Kasumi-1 (cell line): ENCODE results near the gene DESI2.

Source experiments
- DNase-seq, 2 experiments: peaks; one replicate each; lab custom pipeline; 2025; lab: John Stamatoyannopoulos, UW

Gene DESI2

GRCh38 chr1:244652623-244653438 is at the start of gene DESI2:
TSS of gene DESI2 (plus strand) at chr1:244653126. CDS start at chr1:244653314, 188 bp downstream.
- DNase-seq, result peak; percentile 98

DNA sequence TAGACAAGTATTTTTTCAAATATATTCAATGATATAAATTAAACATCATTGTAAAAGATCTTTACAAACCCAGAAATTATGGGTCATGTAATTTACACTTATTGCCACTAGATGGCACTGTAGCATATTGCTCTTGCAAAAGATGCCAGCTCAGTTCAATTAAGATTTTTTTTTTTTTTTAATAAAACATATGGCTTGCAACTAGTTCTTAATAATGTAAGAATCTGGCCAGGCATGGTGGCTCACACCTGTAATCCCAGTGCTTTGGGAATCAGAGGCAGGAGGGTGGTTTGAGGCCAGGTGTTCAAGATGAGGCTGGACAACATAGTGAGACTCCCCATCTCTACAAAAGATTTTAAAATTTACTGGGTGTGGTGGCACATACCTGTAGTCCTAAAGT is 49.4 kb upstream of the DESI2 start:
- DNase-seq, result peak; percentile 29 to 42

DNA sequence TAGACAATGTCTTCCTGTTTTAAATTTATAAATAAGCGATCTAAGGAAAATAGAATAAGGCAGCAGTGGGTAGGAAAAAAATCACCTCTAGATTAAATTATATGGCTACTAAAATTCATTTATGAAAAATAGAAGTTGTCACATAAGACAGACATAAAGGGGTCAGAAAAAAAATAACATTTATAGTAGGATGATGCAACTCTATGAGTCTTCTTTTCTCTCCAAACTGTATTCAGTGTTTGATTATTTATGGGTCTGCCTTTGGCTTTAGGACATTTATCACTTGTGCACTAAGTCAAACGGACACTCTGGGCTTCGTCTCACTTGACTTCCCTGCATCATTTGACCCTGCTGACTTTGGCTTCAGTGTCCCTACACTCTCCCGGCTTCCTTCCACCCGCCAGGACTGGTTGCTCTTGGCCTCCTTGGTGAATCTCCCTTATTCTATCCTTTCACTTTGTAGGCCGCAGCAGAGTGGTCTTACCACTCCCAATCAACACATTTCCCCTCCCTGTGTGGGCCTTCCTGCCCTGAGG is 47.0 kb upstream of the DESI2 start:
- no peak for DNase-seq

DNA sequence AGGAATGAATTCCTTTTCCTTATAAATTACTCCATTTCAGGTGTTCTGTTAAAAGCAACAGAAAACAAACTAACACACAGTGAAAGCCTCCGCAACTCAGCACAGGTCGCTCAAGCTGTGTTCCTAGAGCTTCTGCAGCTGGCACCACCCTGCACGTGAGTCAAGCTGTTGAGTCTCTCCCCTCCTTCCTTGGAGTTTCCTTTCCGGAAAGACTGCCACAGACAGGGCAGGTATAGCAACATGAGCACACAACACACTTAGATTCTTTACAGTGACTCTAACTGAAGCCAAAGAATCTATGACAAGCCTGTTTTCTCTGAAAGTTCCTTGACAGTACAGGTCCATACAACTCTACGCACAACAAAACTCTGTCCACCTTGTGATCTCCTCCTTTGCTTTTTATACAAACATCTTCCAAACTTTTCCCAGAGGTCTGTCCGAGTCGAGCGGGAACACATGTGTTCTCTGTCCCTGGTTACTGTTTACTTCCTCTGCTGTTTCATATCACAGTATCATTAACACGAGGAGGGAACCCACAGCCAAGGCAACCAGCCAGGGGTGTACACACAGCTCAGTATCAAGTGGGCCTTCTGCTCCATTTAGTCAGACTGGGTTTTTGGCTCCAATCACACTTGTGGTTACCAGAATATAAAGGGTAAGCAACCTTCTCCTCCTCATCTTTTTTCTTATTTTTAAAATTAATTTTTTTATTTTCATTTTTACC is 38.7 kb upstream of the DESI2 start:
- DNase-seq, result no peak

GRCh38 chr1:244614879-244615278 is 38.0 kb upstream of the DESI2 start:
- DNase-seq, result no peak

DNA sequence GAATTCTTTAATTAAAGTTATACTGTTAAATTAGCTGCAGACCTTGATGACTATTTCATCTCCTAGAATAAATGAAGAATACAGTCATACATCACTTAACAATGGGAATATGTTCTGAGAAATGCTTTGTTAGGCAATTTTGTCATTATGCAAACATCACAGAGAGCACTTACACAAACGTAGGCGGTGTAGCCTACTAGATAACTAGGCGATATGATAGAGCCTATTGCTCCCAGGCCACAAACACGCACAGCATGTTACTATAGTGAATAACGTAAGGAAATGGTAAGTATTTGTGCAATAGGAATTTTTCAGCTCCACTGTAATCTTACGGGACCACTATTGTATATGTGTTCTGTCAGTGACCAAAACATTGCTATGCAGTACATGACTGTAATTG is 37.6 kb upstream of the DESI2 start:
- DNase-seq, result no peak

- no peak for DNase-seq
Measured at GRCh38 chr1:244626709-244627108, 26.2 kb upstream of the DESI2 start.

GRCh38 chr1:244628789-244629188 is 24.1 kb upstream of the DESI2 start:
- no peak for DNase-seq

DNA sequence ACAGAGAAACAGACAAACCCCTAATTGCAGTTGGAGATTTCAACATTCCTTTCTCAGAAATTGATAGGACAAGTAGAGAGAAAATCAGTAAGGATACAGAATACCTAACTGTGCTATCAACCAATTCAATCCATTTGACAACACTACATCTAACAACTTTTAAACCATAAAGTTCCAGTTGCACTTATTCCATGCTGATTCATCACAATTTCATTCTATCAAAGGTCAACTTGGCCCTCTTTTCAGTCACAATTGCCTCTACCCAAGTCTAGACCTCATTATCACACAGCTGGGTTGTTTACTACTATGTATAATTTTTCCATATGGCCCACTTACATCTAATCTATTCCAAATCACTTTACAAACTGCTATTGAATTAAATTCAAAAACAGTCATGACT is 19.8 kb upstream of the DESI2 start:
- no peak for DNase-seq

- DNase-seq, result peak in 1 of 2 experiments; percentile 15
Measured at GRCh38 chr1:244634546-244634945, 18.4 kb upstream of the DESI2 start.

DNA sequence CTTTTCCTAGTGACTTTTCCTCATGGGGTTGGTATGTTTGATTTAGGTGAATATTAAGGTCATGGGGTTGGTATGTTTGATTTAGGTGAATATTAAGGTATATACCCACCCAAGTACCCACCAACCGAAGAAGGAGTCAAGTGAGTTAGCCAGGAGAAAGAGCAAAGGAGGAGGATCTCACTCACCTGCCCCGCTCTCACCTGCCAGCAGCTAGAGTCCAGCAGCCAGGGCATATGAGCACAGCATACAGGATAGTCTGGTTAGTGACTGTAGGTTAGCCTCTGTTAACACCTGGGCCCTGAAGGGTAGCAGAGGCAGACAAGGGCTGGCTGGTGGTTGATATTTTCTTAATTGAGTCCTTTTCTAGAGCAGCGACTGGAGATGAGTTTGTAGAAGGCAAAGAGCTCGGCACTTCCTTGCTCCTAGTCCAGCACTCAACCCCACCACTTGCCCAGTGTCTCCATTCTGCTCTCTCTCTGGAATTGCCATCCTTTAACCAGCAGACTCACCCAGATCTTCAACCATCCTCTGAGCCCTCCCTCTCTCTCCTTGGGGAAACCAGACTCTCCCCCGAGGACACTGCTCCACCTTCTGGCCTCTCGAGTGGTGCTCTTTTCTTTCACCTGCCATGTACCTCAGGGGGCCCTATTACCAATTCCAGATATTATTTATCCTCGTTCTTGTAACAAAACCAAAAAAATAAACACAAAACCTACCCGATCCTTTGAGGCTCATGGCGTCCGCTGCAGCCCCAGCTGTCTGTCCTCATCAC is 16.3 kb upstream of the DESI2 start:
- no peak for DNase-seq

- DNase-seq, result no peak
Measured at GRCh38 chr1:244639561-244639960, 13.4 kb upstream of the DESI2 start.

GRCh38 chr1:244640917-244641316 is 12.0 kb upstream of the DESI2 start:
- DNase-seq, result no peak

DNA sequence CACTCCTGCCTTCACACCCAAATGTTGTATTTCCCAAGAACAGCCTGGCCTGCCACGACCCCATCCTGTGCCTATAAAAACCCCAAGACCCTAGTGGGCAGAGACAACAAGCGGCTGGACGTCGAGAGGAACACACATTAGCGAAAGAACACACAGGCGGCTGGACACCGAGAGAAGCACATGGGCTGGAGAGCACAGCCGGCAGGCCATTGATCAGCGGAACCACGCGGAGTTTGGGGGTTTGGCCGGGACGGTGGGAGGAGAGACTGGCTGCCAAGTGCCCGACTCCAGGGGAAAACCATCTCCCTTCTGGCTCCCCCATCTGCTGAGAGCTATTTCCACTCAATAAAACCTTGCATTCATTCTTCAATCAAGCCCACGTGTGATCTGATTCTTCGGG is 10.4 kb upstream of the DESI2 start:
- no peak for DNase-seq

GRCh38 chr1:244642988-244643387 is 9.9 kb upstream of the DESI2 start:
- no peak for DNase-seq

DNA sequence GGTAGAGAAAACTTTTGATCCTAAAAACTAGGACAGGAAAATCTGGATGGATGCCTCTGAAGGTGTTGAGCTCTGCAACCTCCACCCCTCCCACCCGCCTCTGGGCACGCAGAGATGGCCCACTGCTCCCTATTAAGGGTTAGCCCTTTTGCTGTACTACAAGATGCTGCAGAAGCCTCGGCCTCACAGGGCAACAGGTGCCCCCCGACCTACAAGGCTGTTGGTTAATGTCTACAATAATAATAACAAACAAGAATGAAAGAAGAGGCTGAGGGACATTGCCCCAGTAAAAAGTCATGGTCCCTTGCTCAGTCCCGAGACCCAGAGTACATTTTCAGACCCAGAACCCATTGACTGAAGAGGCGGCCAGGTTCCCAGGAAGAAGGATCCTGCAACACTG is 7.5 kb upstream of the DESI2 start:
- no peak for DNase-seq

DNA sequence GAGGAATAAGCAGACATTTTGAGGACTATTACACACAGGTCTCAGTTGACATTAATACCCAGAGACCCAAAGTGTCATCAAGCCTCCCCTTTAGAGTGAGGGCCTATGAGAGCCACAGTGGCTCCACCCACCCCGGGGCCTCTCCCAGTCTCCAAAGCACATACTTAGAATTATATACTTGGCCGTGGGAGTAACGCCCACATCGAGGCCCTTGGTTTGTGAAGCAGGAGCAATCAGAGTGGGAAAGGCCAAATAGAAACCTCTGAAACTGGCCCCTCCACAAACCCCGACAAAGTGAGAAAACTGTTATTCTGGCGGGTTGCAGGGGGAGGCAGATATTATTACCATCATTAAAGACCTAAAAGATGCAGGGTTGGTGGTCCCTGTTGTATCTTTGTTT is 7.0 kb upstream of the DESI2 start:
- DNase-seq, result no peak

DNA sequence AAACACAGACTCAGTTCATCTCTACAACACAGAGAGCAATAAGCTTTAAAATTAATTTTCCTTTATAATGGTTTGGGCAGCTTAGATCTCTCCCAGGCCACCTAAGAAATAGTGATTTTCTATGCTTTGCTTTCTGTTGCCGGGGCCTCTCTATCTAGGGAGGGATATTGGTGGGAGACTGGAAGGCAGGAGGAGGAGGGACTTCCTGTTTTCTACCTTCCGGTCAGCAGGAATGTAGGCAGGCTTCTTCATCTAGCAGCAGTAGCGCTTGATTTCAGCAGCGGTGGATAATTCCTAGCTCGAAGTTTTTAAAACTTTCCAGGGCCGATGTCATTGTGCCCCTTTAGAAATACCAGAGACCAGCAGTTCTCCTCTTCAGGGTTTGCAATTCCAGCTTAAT is 5.1 kb upstream of the DESI2 start:
- DNase-seq, result no peak

DNA sequence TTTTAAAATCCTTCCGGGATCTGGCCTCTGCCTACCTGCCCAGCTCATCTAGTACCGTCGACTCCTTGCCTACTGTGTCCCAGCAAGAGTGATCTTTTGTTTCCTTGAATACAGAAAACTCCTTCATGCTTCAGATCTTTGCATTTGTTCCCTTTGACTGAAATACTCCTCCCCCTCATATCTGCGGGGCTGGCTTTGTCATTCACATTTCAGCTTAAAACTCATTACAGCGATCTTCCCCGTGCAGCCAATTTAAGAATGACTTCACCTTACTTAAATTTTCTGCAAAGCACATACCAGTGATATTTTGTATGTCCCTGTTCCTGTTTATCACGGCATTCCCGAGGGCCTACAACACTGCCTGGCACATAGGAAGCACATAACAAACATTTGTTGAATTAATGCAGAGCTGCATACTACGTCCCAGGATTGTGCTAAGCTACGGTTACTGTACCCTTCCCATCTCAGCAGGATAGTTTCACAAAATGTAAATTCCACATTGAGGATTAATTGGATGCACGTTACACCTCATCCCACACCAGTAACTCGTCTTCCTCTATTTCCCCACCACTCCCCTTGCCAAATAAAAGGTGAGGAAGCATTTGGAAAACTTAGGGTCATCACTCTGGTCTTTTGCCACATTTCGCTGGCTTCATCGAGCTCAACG is 837 bp upstream of the DESI2 start:
- DNase-seq, result peak in 1 of 2 experiments; percentile 39

GRCh38 chr1:244653439-244654107 is 647 bp downstream of the DESI2 start:
- DNase-seq, result peak in 1 of 2 experiments; percentile 33
